GM23338 (cell line): ENCODE results near the gene MRPL1. TPM values are rescaled to one million over a fixed set of nuclear protein-coding genes. Genes with fewer than 3 reads are reported as not detected.
A peak's percentile ranks its signal among the peaks of the same experiment; 100 is the strongest.

Source experiments
- ATAC-seq: fragments of 200-7000 bp; cut with Tn5 transposase; 3 replicates; pipeline ENCODE4 v1.9.1; 2020
- DNase-seq: peaks from one replicate; pipeline ENCODE4 v3.0.0-alpha.2; 2015; ENCODE audit warnings: low spot score
- H2AFZ ChIP-seq: fragments of 200-600 bp; sonication (generic); 2 replicates; pipeline ENCODE4 v1.8.0; 2016; ENCODE audit warnings: antibody characterized with exemption, mild to moderate bottlenecking, moderate library complexity
- H3F3A ChIP-seq: fragments of 200-600 bp; sonication (generic); replicated peaks from 2 replicates; pipeline ENCODE4 v1.8.0; 2017; ENCODE audit warnings: antibody characterized with exemption, mixed run types, low read depth
- H3K27ac ChIP-seq: fragments of 200-600 bp; sonication (generic); 2 replicates; pipeline ENCODE4 v1.6.1; 2016; ENCODE audit warnings: low read depth
- H3K27me3 ChIP-seq: fragments of 200-600 bp; sonication (generic); 2 replicates; pipeline ENCODE4 v1.8.0; 2016; ENCODE audit warnings: mild to moderate bottlenecking, mixed run types, moderate library complexity; ENCODE audit not compliant: insufficient read depth
- H3K36me3 ChIP-seq: fragments of 200-600 bp; sonication (generic); 2 replicates; pipeline ENCODE4 v1.8.0; 2016; ENCODE audit warnings: mild to moderate bottlenecking; ENCODE audit not compliant: insufficient read depth
- H3K4me1 ChIP-seq: fragments of 200-600 bp; sonication (generic); 2 replicates; pipeline ENCODE4 v1.8.0; 2016; ENCODE audit warnings: mild to moderate bottlenecking, moderate library complexity; ENCODE audit not compliant: insufficient read depth
- H3K4me2 ChIP-seq: fragments of 200-600 bp; sonication (generic); 2 replicates; pipeline ENCODE4 v1.7.1; 2017; ENCODE audit warnings: mixed run types
- H3K4me3 ChIP-seq: fragments of 200-600 bp; sonication (generic); 2 replicates; pipeline ENCODE4 v1.6.1; 2016; ENCODE audit warnings: mixed run types
- H3K79me2 ChIP-seq: fragments of 200-600 bp; sonication (generic); replicated peaks from 2 replicates; pipeline ENCODE4 v1.8.0; 2017; ENCODE audit warnings: mild to moderate bottlenecking; ENCODE audit not compliant: insufficient read depth
- H3K9me2 ChIP-seq: fragments of 200-600 bp; sonication (generic); 2 replicates; pipeline ENCODE4 v1.8.0; 2017; ENCODE audit not compliant: insufficient read depth
- H4K20me1 ChIP-seq: fragments of 200-600 bp; sonication (generic); replicated peaks from 2 replicates; pipeline ENCODE4 v1.8.0; 2017; ENCODE audit warnings: mild to moderate bottlenecking; ENCODE audit not compliant: insufficient read depth
- H3K27ac Mint-ChIP-seq: 2 replicates; pipeline ENCODE4 v1.8.0; 2020; ENCODE audit warnings: inconsistent platforms, mild to moderate bottlenecking, moderate library complexity, mixed read lengths
- H3K27me3 Mint-ChIP-seq: 3 replicates; pipeline ENCODE4 v1.8.0; 2022; ENCODE audit warnings: low read depth, mild to moderate bottlenecking, moderate library complexity, mixed read lengths, inconsistent platforms; ENCODE audit not compliant: insufficient read depth, poor library complexity
- H3K36me3 Mint-ChIP-seq: 3 replicates; pipeline ENCODE4 v1.8.0; 2021; ENCODE audit warnings: low read depth, mild to moderate bottlenecking, inconsistent platforms, moderate library complexity, mixed read lengths
- H3K4me1 Mint-ChIP-seq: 3 replicates; pipeline ENCODE4 v1.8.0; 2020; ENCODE audit warnings: mild to moderate bottlenecking, inconsistent platforms, mixed read lengths
- H3K4me3 Mint-ChIP-seq: 3 replicates; pipeline ENCODE4 v1.8.0; 2021; ENCODE audit warnings: moderate library complexity, mild to moderate bottlenecking, inconsistent platforms, mixed read lengths
- H3K9me3 Mint-ChIP-seq: 3 replicates; pipeline ENCODE4 v1.8.0; 2020; ENCODE audit warnings: moderate library complexity, mild to moderate bottlenecking, inconsistent platforms, mixed read lengths
- CREB1 ChIP-seq: fragments of 250-450 bp; sonication (Bioruptor Pico); IDR thresholded peaks from 2 replicates; pipeline ENCODE4 v1.5.0; 2020; ENCODE audit warnings: low read depth, mild to moderate bottlenecking, moderate library complexity
- EZH2phosphoT487 ChIP-seq: fragments of 200-600 bp; sonication (generic); IDR thresholded peaks from one replicate; pipeline ENCODE4 v1.8.1; 2018; ENCODE audit warnings: antibody characterized with exemption; ENCODE audit not compliant: unreplicated experiment
- JUNB ChIP-seq: IDR thresholded peaks from one replicate; pipeline ENCODE4 v1.6.1; 2016; ENCODE audit warnings: antibody characterized with exemption; ENCODE audit not compliant: unreplicated experiment
- POLR2AphosphoS5 ChIP-seq: IDR thresholded peaks from 2 replicates; pipeline ENCODE4 v1.6.1; 2016; ENCODE audit warnings: antibody characterized with exemption, low read depth
- ZNF114 ChIP-seq: fragments of 250-450 bp; sonication (Bioruptor Pico); IDR thresholded peaks from 2 replicates; pipeline ENCODE4 v1.5.0; 2020; ENCODE audit warnings: mild to moderate bottlenecking, moderate library complexity
- ZNF331 ChIP-seq: fragments of 250-450 bp; sonication (Bioruptor Pico); IDR thresholded peaks from 2 replicates; pipeline ENCODE4 v1.5.0; 2020; ENCODE audit warnings: low read depth, mild to moderate bottlenecking, moderate library complexity
- ZNF462 ChIP-seq: fragments of 250-450 bp; sonication (Bioruptor Pico); IDR thresholded peaks from 2 replicates; pipeline ENCODE4 v1.5.0; 2020; ENCODE audit warnings: mild to moderate bottlenecking, moderate library complexity
- polyA plus RNA-seq: library from polyadenylated mRNA; unstranded; fragments of >200 nt; fragmentation: Nextera tagmentation; extraction: Ambion mirVana; gene quantifications from 2 replicates; pipeline ENCODE4 v1.2.1, GENCODE V29; 2016
- total RNA-seq: library from RNA; depleted of rRNA; stranded (reverse); fragments of >200 nt; shearing (Covaris generic); gene quantifications from 2 replicates; pipeline ENCODE4 v1.2.3, GENCODE V29; 2014
- TF ChIP-seq, protein P1 (sequence below), 2 experiments: fragments of 200-600 bp in 1 of 2; sonication (generic) in 1 of 2; conservative IDR thresholded peaks; 2 replicates each; pipeline versions ENCODE4 v1.5.1 to v1.6.1; 2016 to 2017; ENCODE audit warnings: antibody characterized with exemption in 2 of 2, low read depth in 2 of 2, mild to moderate bottlenecking in 2 of 2, moderate library complexity in 1 of 2

Gene MRPL1
- total and polyA plus RNA-seq, 2 experiments from 2014 or later, result 29.2 to 46.5 TPM

- TF ChIP-seq ZNF462 (CRISPR knock-in tag) (peak; percentile 35; the same call in 1 of the 2 replicates), JUNB (no peak), POLR2AphosphoS5 (no peak)
- TF ChIP-seq, protein P1, sequence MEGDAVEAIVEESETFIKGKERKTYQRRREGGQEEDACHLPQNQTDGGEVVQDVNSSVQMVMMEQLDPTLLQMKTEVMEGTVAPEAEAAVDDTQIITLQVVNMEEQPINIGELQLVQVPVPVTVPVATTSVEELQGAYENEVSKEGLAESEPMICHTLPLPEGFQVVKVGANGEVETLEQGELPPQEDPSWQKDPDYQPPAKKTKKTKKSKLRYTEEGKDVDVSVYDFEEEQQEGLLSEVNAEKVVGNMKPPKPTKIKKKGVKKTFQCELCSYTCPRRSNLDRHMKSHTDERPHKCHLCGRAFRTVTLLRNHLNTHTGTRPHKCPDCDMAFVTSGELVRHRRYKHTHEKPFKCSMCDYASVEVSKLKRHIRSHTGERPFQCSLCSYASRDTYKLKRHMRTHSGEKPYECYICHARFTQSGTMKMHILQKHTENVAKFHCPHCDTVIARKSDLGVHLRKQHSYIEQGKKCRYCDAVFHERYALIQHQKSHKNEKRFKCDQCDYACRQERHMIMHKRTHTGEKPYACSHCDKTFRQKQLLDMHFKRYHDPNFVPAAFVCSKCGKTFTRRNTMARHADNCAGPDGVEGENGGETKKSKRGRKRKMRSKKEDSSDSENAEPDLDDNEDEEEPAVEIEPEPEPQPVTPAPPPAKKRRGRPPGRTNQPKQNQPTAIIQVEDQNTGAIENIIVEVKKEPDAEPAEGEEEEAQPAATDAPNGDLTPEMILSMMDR (conservative IDR thresholded peaks at IDR 0.05; ENCODE audit: low read depth in 2 of 2), result peak; percentile 81 to 85
Observed at GRCh38 chr4:77994194-77994721, 131.6 kb downstream of the MRPL1 start (continued).

- no peaks in the 10 kb centered on the region for H3K9me2 ChIP-seq
- H3K27ac Mint-ChIP-seq, result no peak overlapping the region
- peaks cover 22% of the 10 kb centered on the region for H3K4me1 ChIP-seq
- no peaks in the 10 kb centered on the region for H3K79me2 ChIP-seq
- H3K4me1 Mint-ChIP-seq, result peaks cover 35% of the 10 kb centered on the region
- no peak overlapping the region for H3K4me2 ChIP-seq
- DNase-seq (no peak), ATAC-seq (no peak)
- no peak overlapping the region for H3K4me3 Mint-ChIP-seq
- no peak overlapping the region for H3K27ac ChIP-seq
- H3F3A ChIP-seq, result no peaks in the 10 kb centered on the region
- no peak overlapping the region for H3K4me3 ChIP-seq
- no peaks in the 10 kb centered on the region for H3K36me3 Mint-ChIP-seq
- no peak overlapping the region for H2AFZ ChIP-seq
- no peaks in the 10 kb centered on the region for H3K9me3 Mint-ChIP-seq
- no peaks in the 10 kb centered on the region for H3K36me3 ChIP-seq
- H3K27me3 ChIP-seq, result no peaks in the 10 kb centered on the region
- no peaks in the 10 kb centered on the region for H3K27me3 Mint-ChIP-seq
- no peaks in the 10 kb centered on the region for H4K20me1 ChIP-seq
- TF ChIP-seq POLR2AphosphoS5 (no peak), CREB1 (CRISPR knock-in tag) (no peak), ZNF462 (CRISPR knock-in tag) (no peak), ZNF331 (CRISPR knock-in tag) (no peak), EZH2phosphoT487 (no peak), ZNF114 (no peak)
Observed at GRCh38 chr4:77996076-77996475, 133.4 kb downstream of the MRPL1 start.
